ENCODE data around the gene CABLES2. TPM values are rescaled to one million over a fixed set of nuclear protein-coding genes. Genes with fewer than 3 reads are reported as not detected.

Gene CABLES2
- total and polyA plus RNA-seq, 4 experiments from 2014 or later = 0.45 to 7.5 (median 3.8) TPM

DNA sequence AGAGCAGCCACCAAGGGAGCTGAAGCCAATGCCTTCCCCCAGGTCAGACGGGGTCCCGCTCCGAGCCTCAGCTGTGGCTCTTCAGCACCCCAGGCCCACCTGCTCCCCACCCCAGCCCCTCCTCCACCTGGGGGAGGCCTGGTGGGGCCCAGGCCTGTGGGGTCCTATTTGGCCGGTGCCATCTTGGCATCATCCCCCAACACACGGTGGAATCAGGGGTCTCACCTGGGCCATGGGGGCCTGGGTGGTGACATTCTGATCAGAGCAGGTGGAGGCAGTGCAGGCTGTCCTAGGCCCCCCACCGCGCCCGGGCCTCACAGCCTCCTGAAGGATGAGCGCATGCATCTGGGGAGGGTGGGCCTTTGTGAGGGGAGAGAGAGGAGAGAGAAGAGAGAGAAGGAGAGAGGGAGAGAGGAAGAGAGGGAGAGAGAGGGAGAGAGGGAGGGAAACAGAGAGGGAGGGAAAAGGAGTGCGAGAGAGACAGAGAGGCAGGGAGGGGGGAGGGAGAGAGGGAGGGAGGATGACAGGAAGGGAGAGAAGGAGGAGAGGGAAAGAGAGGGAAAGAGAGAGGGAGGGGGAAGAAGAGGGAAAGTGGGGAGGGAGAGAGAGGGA is 44.2 kb upstream of the CABLES2 start:
- H3K27ac Mint-ChIP-seq = no peak overlapping the region
- ChIA-PET CTCF (ENCODE audit: partially characterized antibody) (no interaction called here), POLR2A (ENCODE audit: partially characterized antibody) (no interaction called here)
- H3K9me3 Mint-ChIP-seq = no peaks in the 10 kb centered on the region
- DNase-seq = no peak
- H3K4me3 Mint-ChIP-seq = no peak overlapping the region
- intact Hi-C loops (cut with micrococcal nuclease) = no loop called here
- Histone ChIP-seq H3K36me3 (ENCODE audit: insufficient read depth, low read length) (no peaks in the 10 kb centered on the region), H3K27ac (ENCODE audit: low read depth, low read length) (no peak overlapping the region), H3K27me3 (ENCODE audit: insufficient read depth, low read length) (no peaks in the 10 kb centered on the region), H3K4me3 (ENCODE audit: low read length in 2 of 2) (no peak overlapping the region), H3K4me1 (ENCODE audit: insufficient read depth, low read length) (no peaks in the 10 kb centered on the region), H3K9me3 (ENCODE audit: control insufficient read depth in 1 of 2, low read length in 2 of 2) (no peaks in the 10 kb centered on the region)
- H3K27me3 Mint-ChIP-seq = peaks cover 0 to 10% of the 10 kb centered on the region in 2 donors
- no peaks in the 10 kb centered on the region for H3K36me3 Mint-ChIP-seq
- no peaks in the 10 kb centered on the region for H3K4me1 Mint-ChIP-seq

DNA sequence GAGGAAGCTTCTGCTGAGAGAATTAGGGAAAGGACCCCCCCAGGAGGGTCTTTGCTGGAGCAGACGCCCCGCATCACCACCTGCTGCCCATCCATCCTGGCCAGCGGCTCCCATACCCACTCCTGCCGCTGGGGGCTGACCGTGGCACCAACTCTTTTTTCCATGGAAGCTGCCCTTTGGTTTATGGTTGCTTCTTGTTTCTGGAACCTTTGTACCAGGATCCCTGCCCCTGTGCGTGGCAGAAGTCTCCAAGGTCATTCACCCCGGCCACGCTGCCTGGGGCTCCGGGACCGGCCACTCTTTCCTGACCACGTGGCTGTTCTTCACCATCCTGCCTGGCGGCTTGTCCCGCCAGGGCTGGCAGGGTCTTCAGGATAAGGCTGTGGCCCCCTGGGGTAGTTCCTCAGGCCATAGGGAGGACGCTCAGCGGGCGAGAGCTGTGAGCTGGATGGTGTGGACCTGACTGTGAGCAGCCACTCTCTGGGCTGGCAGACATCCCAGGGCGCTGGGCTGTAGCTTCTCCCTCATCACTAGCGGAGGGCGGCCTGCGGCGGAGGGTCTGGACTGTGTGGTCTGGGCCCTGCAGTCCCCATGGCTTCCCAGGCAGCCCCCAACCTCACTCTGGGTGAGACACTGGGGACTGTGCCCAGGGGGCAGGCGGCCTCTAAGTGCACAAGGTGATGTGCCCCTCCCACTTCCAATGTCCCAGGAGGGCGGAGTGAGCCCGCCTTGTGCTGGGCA is 43.0 kb upstream of the CABLES2 start:
- Histone ChIP-seq H3K4me3 (ENCODE audit: low read length in 2 of 2) (no peak overlapping the region), H3K9me3 (ENCODE audit: control insufficient read depth in 1 of 2, low read length in 2 of 2) (no peaks in the 10 kb centered on the region), H3K27me3 (ENCODE audit: insufficient read depth, low read length) (no peaks in the 10 kb centered on the region), H3K36me3 (ENCODE audit: insufficient read depth, low read length) (no peaks in the 10 kb centered on the region), H3K27ac (ENCODE audit: low read depth, low read length) (no peak overlapping the region), H3K4me1 (ENCODE audit: insufficient read depth, low read length) (no peaks in the 10 kb centered on the region)
- Mint-ChIP-seq H3K36me3 (no peaks in the 10 kb centered on the region), H3K4me1 (no peaks in the 10 kb centered on the region), H3K27me3 (peaks cover 0 to 8% of the 10 kb centered on the region in 2 donors), H3K27ac (no peak overlapping the region), H3K4me3 (no peak overlapping the region), H3K9me3 (no peaks in the 10 kb centered on the region)
- intact Hi-C loops (cut with micrococcal nuclease) = no loop called here
- no peak for DNase-seq
- CTCF ChIA-PET (ENCODE audit: partially characterized antibody) = no interaction called here
- POLR2A ChIA-PET (ENCODE audit: partially characterized antibody) = no interaction called here

DNA sequence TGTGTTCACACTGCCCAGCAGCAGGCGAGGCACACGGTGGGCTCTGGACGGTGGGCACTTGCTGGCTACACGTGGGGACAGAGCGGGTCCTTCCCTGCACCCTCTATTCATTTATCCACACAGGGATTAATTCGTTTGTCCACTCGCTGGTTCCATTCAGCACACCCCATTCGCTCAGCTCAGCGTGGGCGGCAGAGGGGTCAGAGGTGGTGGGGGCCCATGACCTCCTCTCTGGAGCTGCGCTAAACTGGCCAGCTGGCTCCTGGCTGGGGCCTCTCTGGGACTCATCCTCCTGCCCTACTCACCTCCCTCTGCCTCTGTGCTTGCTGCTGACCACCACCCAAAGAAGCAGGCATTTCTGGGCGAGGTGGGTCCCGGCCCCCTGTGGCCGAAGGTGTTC is 41.7 kb upstream of the CABLES2 start:
- H3K4me1 ChIP-seq (ENCODE audit: insufficient read depth, low read length) = no peaks in the 10 kb centered on the region
- intact Hi-C loops (cut with micrococcal nuclease) = no loop called here
- Mint-ChIP-seq H3K4me3 (no peak overlapping the region), H3K9me3 (no peaks in the 10 kb centered on the region), H3K27ac (no peak overlapping the region), H3K36me3 (no peaks in the 10 kb centered on the region), H3K4me1 (no peaks in the 10 kb centered on the region), H3K27me3 (peaks cover 2 to 11% of the 10 kb centered on the region in 2 donors)
- H3K4me3 ChIP-seq (ENCODE audit: low read length in 2 of 2) = no peak overlapping the region
- ChIA-PET CTCF (ENCODE audit: partially characterized antibody) (no interaction called here), POLR2A (ENCODE audit: partially characterized antibody) (no interaction called here)
- H3K27me3 ChIP-seq (ENCODE audit: insufficient read depth, low read length) = no peaks in the 10 kb centered on the region
- no peaks in the 10 kb centered on the region for H3K36me3 ChIP-seq (ENCODE audit: insufficient read depth, low read length)
- no peaks in the 10 kb centered on the region for H3K9me3 ChIP-seq (ENCODE audit: control insufficient read depth in 1 of 2, low read length in 2 of 2)
- no peak for DNase-seq
- H3K27ac ChIP-seq (ENCODE audit: low read depth, low read length) = no peak overlapping the region

DNA sequence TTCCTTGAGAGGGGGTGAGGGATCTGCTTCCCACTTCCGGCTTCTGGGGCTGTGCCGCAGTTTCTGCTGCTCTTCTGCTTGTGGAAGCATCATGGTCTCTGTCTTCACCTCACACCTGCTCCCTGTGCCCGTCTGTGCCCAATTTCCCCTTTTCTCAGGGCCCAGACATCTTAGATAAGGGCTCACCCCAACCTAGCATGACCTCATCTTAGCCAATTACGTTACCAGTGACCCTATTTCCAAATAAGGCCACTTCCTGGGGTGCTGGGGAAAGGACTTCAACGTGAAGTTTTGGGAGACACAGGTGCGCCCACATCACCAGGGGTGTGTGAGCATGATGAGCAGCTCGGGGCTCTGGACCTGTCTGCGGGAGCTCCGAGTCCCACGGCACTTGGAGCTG is 41.0 kb upstream of the CABLES2 start:
- Mint-ChIP-seq H3K4me3 (no peak overlapping the region), H3K9me3 (no peaks in the 10 kb centered on the region), H3K36me3 (no peaks in the 10 kb centered on the region), H3K27me3 (peaks cover 4 to 12% of the 10 kb centered on the region in 2 donors), H3K27ac (no peak overlapping the region), H3K4me1 (no peaks in the 10 kb centered on the region)
- Histone ChIP-seq H3K9me3 (ENCODE audit: control insufficient read depth in 1 of 2, low read length in 2 of 2) (no peaks in the 10 kb centered on the region), H3K4me3 (ENCODE audit: low read length in 2 of 2) (no peak overlapping the region), H3K27ac (ENCODE audit: low read depth, low read length) (no peak overlapping the region), H3K36me3 (ENCODE audit: insufficient read depth, low read length) (no peaks in the 10 kb centered on the region), H3K4me1 (ENCODE audit: insufficient read depth, low read length) (no peaks in the 10 kb centered on the region), H3K27me3 (ENCODE audit: insufficient read depth, low read length) (no peaks in the 10 kb centered on the region)
- no peak for DNase-seq
- CTCF ChIA-PET (ENCODE audit: partially characterized antibody) = no interaction called here
- POLR2A ChIA-PET (ENCODE audit: partially characterized antibody) = no interaction called here
- intact Hi-C loops (cut with micrococcal nuclease) = no loop called here

DNA sequence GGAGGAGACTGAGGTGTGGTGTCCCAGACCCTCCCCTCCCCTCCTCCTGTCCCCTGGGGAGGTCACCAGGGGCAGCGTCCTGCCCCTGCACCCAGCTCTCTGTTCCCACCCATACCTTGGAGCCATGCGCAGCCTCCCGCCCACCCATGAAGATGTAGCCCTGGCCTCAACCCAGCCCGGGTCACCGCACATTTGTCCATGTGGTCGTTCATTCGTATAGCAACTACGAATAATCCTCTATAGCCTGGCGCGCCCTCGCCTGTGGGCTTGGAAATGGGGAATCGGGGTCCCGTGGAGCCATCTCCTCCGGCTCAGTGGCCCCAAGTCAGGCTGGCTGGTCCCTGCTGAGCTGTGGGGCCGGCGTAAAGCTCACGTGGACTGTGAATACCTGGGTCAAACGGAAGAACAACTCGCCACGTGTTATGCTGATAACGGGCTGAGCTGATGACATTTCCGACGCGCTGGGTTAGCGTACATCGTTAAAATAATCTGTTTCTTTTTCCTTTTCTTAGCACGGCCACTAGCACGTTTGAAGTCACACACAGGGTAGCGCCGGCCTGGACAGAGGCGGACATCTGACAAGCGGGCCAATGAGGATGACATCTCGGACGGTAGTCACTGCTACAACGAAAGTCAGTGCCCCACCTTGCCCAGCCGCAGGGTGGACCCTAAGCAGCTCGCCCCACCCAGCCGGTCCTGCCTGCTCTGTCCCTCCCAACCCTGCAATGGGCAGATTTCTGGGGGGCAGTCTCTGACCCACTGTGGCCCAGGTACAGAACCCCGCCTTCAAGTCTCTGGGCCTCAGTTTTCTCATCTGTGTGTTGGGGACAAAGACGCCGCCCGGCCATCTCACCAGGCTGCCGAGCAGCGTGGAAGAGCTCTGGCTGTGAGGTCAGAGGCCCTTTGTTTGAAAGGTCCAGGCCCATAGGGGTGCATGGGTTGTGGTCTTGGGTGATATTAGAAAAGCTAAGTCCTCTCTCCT is 40.1 kb upstream of the CABLES2 start:
- ChIA-PET POLR2A (ENCODE audit: partially characterized antibody) (no interaction called here), CTCF (ENCODE audit: partially characterized antibody) (no interaction called here)
- H3K4me3 ChIP-seq (ENCODE audit: low read length in 2 of 2) = no peak overlapping the region
- no peak overlapping the region for H3K27ac ChIP-seq (ENCODE audit: low read depth, low read length)
- H3K27me3 ChIP-seq (ENCODE audit: insufficient read depth, low read length) = no peaks in the 10 kb centered on the region
- H3K4me1 ChIP-seq (ENCODE audit: insufficient read depth, low read length) = no peaks in the 10 kb centered on the region
- no peaks in the 10 kb centered on the region for H3K9me3 Mint-ChIP-seq
- no peak for DNase-seq
- intact Hi-C loops (cut with micrococcal nuclease) = no loop called here
- no peak overlapping the region for H3K4me3 Mint-ChIP-seq
- H3K36me3 Mint-ChIP-seq = no peaks in the 10 kb centered on the region
- no peak overlapping the region for H3K27ac Mint-ChIP-seq
- H3K4me1 Mint-ChIP-seq = no peaks in the 10 kb centered on the region
- no peaks in the 10 kb centered on the region for H3K9me3 ChIP-seq (ENCODE audit: control insufficient read depth in 1 of 2, low read length in 2 of 2)
- H3K27me3 Mint-ChIP-seq = peaks cover 6 to 17% of the 10 kb centered on the region in 2 donors
- no peaks in the 10 kb centered on the region for H3K36me3 ChIP-seq (ENCODE audit: insufficient read depth, low read length)

DNA sequence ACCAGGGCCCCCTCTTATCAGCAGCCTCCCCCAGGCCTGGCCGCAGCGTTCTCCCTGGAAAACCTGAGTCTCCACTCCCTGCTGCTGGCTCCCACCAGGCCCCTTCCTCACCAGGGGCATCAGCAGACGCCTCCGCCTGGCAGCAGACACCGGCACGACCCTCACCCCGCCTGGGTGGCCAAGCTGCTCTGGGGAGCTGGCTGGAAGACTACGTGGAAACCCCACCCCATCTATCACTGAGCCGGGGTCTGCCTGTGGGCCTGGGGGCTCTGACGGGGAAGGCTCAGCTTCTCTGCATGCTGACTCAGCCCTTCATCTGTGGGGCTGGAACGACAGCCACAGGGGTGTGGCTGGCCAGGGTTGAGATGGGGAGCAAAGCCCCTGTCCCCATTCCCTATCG is 39.4 kb upstream of the CABLES2 start:
- H3K27me3 ChIP-seq (ENCODE audit: insufficient read depth, low read length) = no peaks in the 10 kb centered on the region
- H3K9me3 ChIP-seq (ENCODE audit: control insufficient read depth in 1 of 2, low read length in 2 of 2) = no peaks in the 10 kb centered on the region
- no peak overlapping the region for H3K4me3 ChIP-seq (ENCODE audit: low read length in 2 of 2)
- DNase-seq = no peak
- ChIA-PET CTCF (ENCODE audit: partially characterized antibody) (no interaction called here), POLR2A (ENCODE audit: partially characterized antibody) (no interaction called here)
- Mint-ChIP-seq H3K36me3 (no peaks in the 10 kb centered on the region), H3K9me3 (no peaks in the 10 kb centered on the region), H3K4me3 (no peak overlapping the region), H3K27me3 (peaks cover 6 to 17% of the 10 kb centered on the region in 2 donors), H3K27ac (no peak overlapping the region), H3K4me1 (no peaks in the 10 kb centered on the region)
- intact Hi-C loops (cut with micrococcal nuclease) = no loop called here
- H3K36me3 ChIP-seq (ENCODE audit: insufficient read depth, low read length) = no peaks in the 10 kb centered on the region
- H3K27ac ChIP-seq (ENCODE audit: low read depth, low read length) = no peak overlapping the region
- H3K4me1 ChIP-seq (ENCODE audit: insufficient read depth, low read length) = no peaks in the 10 kb centered on the region

DNA sequence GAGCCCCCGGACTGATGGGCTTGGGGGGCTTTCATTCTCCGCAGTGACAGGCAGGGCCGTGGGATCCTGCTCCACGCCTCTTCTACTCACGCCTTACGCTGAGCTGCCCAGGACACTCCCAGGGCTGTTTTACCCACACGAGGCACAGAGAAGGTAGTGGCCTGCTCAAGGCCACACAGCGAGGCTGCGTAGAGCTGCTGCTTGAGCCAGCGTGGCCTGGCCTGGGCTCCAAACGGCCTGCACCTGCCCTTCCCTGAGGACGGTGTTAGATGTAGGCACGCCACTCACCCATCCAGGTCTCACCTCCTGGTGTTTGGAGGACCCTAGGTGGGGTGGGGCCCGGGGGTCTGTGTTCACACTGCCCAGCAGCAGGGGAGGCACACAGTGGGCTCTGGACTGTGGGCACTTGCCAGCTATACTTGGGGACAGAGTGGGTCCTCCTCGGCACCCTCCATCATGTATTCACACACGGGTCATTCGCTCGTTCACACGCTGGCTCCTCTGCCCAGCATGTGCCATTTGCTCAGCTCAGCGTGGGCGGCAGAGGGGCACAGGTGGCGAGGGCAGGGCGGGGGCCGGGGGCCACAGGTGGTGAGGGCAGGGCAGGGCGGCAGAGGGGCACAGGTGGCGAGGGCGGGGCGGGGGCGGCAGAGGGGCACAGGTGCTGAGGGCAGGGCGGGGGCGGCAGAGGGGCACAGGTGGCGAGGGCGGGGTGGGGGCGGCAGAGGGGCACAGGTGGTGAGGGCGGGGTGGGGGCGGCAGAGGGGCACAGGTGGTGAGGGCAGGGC is 38.7 kb upstream of the CABLES2 start:
- POLR2A ChIA-PET (ENCODE audit: partially characterized antibody) = no interaction called here
- intact Hi-C loops (cut with micrococcal nuclease) = no loop called here
- no peaks in the 10 kb centered on the region for H3K4me1 ChIP-seq (ENCODE audit: insufficient read depth, low read length)
- peaks cover 6 to 17% of the 10 kb centered on the region in 2 donors for H3K27me3 Mint-ChIP-seq
- H3K36me3 Mint-ChIP-seq = no peaks in the 10 kb centered on the region
- CTCF ChIA-PET (ENCODE audit: partially characterized antibody) = no interaction called here
- no peaks in the 10 kb centered on the region for H3K4me1 Mint-ChIP-seq
- no peaks in the 10 kb centered on the region for H3K9me3 Mint-ChIP-seq
- no peaks in the 10 kb centered on the region for H3K27me3 ChIP-seq (ENCODE audit: insufficient read depth, low read length)
- H3K4me3 ChIP-seq (ENCODE audit: low read length in 2 of 2) = no peak overlapping the region
- H3K4me3 Mint-ChIP-seq = no peak overlapping the region
- H3K36me3 ChIP-seq (ENCODE audit: insufficient read depth, low read length) = no peaks in the 10 kb centered on the region
- no peak overlapping the region for H3K27ac ChIP-seq (ENCODE audit: low read depth, low read length)
- H3K9me3 ChIP-seq (ENCODE audit: control insufficient read depth in 1 of 2, low read length in 2 of 2) = no peaks in the 10 kb centered on the region
- no peak for DNase-seq
- H3K27ac Mint-ChIP-seq = no peak overlapping the region

Data from CD4-positive, alpha-beta memory T cell (primary cell).